HG02852 (cell line): ENCODE measurements around the gene PSD2.

ENCODE experiments used
- ATAC-seq: cut with Tn5 transposase; IDR thresholded peaks from one replicate; pipeline ENCODE4 v1.9.1; 2021; ENCODE audit warnings: mild to moderate bottlenecking, moderate library complexity; ENCODE audit not compliant: unreplicated experiment

PSD2 gene

DNA sequence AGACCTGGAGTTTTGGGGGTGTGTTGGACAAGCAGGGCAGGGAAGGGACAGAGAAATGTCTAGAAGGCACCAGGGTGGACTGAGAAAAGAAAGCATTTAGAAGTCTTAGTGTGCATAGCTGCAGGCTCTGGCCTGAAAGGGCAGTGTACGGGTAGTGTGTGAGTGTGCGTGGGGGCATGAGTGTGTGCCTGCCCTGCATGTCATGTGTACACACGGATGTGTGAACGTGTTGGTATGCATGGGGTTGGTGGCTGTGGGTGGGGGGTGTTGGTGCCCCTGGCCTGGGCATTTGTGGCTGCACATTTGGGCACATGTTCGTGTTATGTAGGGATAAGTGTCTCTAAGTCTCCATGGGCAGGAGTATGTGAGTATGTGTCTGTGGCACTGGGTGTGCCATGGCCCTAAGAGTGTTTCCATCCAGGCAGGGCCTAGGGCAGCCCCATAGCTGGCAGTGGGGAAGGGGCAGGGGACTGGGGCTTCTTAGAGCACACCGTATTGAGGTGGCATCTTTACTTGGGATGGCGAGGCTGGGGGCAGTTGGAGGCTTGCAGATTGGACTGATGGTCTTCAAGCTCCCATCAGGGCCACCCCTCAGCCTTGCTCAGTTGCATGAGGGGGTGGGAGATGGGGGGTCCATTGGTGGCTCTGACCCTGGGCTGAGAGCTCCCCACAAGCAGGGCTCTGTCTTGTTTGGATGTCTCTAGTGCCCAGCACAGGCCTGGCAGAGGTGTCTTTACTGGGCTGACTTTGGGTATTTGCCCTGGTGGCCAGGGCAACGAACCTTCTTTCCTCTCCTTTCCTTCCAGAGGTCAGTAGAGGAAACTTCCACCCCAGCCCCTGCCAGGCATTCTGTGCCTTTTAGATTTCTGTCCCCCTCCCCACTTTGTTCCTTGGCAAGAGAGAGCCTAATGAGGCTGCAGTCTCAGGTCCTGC, 15.0 kb downstream of the PSD2 start:
- ATAC-seq, result no peak

DNA sequence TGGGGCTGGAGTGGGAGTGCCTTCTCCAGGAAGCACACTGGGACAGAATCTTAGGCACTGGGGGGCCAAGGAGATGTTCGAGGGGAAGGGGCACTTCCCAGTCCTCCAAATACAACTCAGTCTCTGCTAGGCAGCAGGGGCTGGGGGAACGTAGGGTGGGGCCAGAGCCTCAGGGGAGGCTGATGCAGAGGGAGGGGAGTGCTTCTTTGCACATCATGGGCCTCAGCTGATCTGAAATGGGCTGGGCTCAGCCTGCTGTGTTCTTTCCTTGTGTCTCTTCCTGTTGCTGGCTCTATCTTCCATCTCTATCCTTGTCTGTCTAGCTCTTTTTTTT, 15.6 kb downstream of the PSD2 start:
- no peak for ATAC-seq

GRCh38 chr5:139812323-139812722, 16.7 kb downstream of the PSD2 start:
- no peak for ATAC-seq

GRCh38 chr5:139812836-139813805, 17.5 kb downstream of the PSD2 start:
- ATAC-seq, result no peak

- ATAC-seq, result no peak
These were observed 18.6 kb downstream of the PSD2 start for GRCh38 chr5:139814191-139814601.

DNA sequence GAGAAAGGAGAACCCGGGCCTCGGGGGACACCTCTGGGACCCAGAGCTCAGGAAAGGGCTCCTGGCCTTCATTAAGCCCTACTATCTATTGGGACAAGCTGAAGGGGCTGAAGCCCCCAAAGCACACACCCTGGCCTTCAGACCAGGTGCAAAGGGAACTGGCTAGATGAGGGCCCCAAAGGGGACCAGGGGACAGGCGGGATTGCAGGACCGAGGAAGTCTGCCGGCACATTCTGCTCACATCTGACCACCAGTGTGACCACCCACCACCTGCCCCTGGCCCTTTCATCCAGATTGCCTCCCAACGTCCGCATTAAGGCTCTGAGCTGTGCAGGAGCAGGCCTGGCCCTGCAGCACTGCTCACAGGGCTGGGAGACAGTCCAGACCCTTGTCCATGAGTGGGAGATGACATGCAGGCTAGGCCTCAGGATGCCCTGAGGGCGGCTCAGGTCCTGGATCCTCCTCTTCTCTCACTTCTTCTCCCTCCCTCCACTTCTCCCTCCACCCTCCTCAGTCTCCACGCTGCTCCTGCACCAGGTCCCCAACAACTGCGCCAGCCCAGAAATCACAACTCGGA, 19.2 kb downstream of the PSD2 start:
- ATAC-seq, result no peak

- no peak for ATAC-seq
These were observed 21.0 kb downstream of the PSD2 start for GRCh38 chr5:139816566-139816965.

GRCh38 chr5:139817362-139817761, 21.8 kb downstream of the PSD2 start:
- no peak for ATAC-seq

- no peak for ATAC-seq
These were observed 22.4 kb downstream of the PSD2 start for GRCh38 chr5:139817970-139818369.

DNA sequence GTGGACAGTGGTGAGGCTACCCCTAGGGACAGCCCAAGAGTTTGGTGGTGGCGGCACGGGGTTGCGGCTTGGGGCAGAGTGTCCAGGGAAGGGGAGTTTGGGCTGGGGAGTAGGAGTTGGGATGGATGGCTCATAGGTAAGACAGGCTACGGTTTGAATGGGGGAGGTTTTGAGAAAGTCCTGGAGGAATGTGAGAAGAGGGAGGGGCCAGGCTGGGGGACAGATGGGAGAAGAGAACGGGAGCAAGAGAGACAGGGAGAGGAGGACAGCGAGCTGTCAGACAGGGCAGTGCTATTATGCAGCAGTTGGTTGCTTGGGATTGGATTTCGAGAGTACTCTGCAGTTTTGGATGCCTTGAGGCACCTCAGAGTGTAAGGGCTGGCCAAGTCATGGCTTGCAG, 24.5 kb downstream of the PSD2 start:
- no peak for ATAC-seq

- ATAC-seq, result no peak
These were observed 25.0 kb downstream of the PSD2 start for GRCh38 chr5:139820606-139821005.

GRCh38 chr5:139821806-139822552, 26.4 kb downstream of the PSD2 start:
- ATAC-seq, result no peak

DNA sequence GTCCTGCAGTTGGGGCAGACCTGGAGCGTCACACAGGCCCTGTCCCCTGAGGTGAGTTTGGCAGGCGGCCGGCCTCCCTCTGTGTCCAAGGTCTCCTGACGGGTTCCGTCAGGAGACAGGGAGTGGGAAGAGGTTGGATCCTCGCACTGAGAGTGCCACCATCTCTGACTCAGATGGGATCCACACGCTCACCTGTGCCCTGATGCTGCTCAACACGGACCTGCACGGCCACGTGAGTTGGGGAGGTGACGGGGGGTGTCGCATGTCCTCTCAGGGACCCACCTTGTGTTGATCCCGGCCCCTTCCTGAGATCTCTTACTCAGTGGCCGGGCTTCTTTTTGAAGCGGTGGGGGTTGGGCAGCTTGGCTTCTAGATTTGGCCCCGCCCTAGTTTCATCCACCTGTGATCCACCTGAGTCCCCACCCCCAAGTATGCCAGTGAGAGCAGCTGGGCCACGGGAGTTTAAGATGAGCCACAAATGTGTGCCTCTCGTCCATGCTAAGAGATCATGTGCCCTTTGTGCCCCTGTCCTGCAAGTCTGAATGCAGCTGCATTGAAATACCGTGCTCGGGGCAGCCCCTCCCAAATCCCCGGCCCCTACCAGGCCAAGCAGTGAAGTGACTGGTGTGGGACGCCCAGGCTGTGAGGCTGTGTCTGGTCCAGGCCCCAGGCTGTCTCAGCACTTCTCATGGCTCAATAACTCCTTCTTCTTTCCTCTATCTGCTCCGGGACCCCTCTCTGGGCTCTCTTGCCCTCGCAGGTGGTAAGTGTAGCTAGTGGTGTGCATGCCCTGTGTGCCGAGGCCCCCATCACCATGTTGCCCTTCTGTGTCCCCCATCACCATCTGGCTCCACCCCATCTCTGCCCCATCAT, 27.2 kb downstream of the PSD2 start:
- ATAC-seq, result no peak

DNA sequence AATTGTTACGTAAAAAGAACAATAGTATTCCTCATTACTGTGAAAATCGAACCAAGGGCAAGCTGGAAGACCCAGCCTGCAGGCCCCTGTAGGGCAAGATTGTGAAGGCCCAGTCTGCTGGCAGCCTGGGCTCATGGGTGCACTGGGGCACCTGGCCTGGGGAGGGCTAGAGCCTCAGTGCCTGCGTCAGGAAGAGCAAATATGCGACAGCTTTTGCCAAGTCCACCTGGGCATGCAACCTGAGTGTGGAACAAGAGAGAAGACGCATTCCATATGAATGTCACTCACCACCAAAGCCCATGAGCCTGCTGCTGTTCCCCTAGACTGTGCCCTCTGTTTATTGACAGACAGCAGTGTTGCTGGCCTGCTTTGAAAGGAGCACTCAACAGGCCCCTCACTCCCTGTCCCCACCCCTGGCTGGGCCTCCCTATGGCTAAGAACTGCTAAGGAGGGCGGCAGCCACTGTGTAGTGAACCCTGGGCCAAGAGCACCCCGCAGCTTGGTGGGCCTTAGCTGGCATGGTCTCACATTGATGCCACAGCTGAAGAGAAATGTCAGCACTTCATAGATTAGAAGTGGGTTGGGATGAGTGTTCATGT, 28.2 kb downstream of the PSD2 start:
- ATAC-seq, result no peak

DNA sequence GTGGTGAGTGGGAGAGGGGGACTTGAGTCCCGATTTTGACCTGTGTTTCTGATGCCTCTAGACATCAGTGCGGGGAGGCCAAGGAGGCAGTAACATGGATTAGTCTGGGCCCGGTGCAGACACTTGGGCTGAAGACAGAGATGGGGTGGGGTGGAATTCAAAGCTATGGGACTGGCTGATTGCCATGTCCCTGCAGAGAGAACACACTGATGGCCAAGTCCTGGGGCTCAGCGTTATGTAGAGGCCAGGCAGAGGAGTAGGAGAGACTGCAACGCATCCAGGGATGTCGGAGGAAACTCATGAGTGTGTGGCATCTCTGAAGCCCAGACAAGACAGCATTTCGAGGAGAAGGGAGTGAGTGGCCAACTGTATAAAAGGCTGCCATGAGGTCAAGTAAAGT, 30.1 kb downstream of the PSD2 start:
- ATAC-seq, result no peak

DNA sequence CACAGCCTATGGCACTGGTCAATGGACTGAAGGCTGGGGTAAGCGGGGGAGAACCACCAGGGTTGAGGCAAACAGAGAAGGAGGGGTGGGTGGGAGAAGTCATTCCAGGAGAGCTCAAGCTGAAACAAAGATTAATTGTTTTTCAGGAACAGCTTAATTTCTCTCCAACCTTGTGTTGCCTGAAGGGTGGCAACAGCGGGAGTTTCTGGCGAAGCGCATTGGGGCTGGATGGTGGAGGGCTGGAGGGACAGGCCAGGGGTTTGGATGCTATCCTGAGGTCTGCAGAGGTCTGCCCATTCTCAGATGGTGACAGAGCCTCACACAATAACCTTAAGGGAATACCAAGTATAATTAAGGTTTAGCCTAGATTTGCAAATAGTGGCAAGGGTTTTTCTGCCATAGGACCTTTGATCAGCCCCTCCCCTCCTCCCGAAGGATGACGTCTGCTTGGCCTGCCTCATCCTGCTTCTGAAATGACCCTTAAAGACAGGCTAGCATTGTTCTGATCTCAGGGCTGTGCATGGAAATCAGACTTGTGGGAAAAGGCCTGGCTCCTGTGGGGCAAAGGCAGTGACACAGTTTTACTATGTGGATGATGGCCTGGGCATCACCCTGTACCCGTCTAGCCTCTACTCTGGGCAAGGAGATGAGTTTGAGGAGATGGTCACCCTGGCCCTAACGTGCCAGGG, 32.7 kb downstream of the PSD2 start:
- ATAC-seq, result no peak

GRCh38 chr5:139829471-139829870, 33.9 kb downstream of the PSD2 start:
- ATAC-seq, result no peak

- no peak for ATAC-seq
These were observed 36.0 kb downstream of the PSD2 start for GRCh38 chr5:139831624-139832023.

- ATAC-seq, result no peak
These were observed 37.9 kb downstream of the PSD2 start for GRCh38 chr5:139833525-139833924.
